GM20000 (cell line): ENCODE measurements around the gene UPF1.

ENCODE experiments used
- DNase-seq: peaks from one replicate; pipeline ENCODE4 v3.0.0; 2012; ENCODE audit warnings: low spot score
- TF ChIP-seq, protein P1 (sequence below): IDR thresholded peaks from 2 replicates; pipeline ENCODE4 v1.5.1; 2012; ENCODE audit warnings: mild to moderate bottlenecking, control low read depth; ENCODE audit errors: extremely low read depth, missing control alignments

Gene UPF1

GRCh38 chr19:18843960-18844359, 12.2 kb downstream of the UPF1 start:
- DNase-seq = no peak
- TF ChIP-seq, protein P1, sequence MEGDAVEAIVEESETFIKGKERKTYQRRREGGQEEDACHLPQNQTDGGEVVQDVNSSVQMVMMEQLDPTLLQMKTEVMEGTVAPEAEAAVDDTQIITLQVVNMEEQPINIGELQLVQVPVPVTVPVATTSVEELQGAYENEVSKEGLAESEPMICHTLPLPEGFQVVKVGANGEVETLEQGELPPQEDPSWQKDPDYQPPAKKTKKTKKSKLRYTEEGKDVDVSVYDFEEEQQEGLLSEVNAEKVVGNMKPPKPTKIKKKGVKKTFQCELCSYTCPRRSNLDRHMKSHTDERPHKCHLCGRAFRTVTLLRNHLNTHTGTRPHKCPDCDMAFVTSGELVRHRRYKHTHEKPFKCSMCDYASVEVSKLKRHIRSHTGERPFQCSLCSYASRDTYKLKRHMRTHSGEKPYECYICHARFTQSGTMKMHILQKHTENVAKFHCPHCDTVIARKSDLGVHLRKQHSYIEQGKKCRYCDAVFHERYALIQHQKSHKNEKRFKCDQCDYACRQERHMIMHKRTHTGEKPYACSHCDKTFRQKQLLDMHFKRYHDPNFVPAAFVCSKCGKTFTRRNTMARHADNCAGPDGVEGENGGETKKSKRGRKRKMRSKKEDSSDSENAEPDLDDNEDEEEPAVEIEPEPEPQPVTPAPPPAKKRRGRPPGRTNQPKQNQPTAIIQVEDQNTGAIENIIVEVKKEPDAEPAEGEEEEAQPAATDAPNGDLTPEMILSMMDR = no peak

DNA sequence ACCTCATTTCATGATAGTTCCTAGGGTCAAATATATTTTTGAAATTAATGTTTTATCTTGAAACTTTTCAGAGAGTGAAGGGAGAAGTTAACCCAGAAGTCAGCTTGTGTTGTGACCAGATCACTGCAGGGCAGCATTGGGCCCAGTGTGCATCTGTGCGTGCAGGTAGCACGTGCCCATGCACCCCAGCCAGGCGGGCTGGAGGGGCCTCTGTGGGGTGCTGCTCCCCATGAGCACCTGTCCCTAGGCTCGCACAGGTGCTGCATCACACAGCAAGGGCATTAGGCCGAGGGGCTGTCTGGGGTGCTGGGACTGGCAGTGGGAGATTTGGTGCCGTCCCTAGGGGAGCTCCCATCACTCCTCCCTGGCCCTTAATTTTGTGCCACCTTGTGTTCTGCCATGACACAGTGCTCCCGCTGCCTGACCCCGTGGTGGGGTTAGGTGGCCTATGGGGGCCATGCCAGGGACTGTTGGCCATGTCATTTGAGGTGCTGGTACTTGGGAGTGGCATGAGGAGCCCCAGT, 13.1 kb downstream of the UPF1 start:
- TF ChIP-seq, protein P1 = no peak
- no peak for DNase-seq

DNA sequence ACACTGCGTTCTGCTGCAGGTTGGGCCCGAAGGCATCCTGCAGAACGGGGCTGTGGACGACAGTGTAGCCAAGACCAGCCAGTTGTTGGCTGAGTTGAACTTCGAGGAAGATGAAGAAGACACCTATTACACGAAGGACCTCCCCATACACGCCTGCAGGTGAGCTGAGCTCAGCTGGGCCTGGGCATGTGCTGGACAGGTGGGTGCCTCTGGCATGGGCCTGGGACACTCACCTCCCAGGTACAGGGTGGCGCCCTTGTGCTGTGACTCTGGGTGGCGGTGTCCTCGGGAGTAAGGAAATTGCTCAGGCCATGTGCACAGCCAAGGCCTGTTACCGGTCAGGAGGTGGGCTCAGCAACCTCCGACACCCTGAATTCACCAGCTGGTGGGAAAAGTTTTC, 14.2 kb downstream of the UPF1 start:
- no peak for DNase-seq
- TF ChIP-seq, protein P1 = no peak

GRCh38 chr19:18846862-18847548, 15.2 kb downstream of the UPF1 start:
- TF ChIP-seq, protein P1 = peak; percentile 61
- peak; percentile 79 for DNase-seq

GRCh38 chr19:18847549-18848463, 16.0 kb downstream of the UPF1 start:
- no peak for DNase-seq
- TF ChIP-seq, protein P1 = no peak

DNA sequence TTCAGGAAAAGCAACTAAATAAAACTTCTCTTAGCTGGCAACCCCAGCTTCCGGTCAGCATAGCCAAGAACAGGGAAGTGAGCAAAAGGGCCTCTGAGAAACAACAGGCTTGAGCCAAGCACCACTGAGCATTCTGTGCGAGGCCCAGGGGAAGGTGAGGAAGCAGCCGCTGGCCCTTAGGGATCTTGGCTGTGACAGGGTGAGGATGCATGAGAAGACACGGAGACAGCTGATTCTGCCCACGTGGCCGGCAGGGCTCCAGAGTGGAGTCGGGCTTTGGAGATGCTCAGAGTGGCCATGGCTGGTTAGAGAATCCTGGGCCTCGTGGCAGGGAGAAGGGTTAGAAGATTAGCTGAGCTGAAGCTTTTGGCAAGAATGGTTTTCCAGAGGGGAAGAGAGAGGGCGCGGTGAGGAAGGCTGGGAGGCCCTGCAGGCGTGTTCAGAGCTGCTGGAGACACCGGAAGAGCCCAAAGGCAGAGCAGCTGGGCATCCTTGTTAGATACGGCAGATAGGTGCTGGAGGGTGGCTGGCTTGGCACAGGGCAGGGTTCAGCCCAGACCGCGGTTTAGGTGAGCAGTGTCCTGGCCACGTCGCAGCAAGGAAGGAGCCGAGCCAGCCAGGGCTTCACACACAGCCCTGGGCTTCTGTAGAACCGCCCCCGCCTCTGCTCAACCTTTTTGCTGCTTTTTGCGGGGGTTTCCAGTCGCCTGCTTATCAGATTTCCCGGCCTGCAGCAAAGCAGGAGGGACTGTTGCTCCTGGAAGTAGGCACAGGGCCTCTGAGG, 17.3 kb downstream of the UPF1 start:
- TF ChIP-seq, protein P1 = no peak
- no peak for DNase-seq
